WI38 (cell line): ENCODE data around the gene MDK.

ENCODE experiments used
- H3K4me3 ChIP-seq: 2 replicates; pipeline ENCODE4 v1.5.1; 2011; ENCODE audit warnings: low read depth, mild to moderate bottlenecking, control low read depth, low read length
- CTCF ChIP-seq: IDR thresholded peaks from 2 replicates; pipeline ENCODE4 v1.5.1; 2012; ENCODE audit warnings: low read depth, mild to moderate bottlenecking, control low read depth, low read length

MDK gene

GRCh38 chr11:46347637-46348311, 33.7 kb upstream of the MDK start:
- no peak for TF ChIP-seq CTCF
- peak overlapping the region; percentile 87 for H3K4me3 ChIP-seq

GRCh38 chr11:46348566-46349401, 32.7 kb upstream of the MDK start:
- no peak for TF ChIP-seq CTCF
- H3K4me3 ChIP-seq: peak overlapping the region; percentile 87

- no peak overlapping the region for H3K4me3 ChIP-seq
- TF ChIP-seq CTCF: no peak
Measured at GRCh38 chr11:46350695-46351094, 30.8 kb upstream of the MDK start.

- H3K4me3 ChIP-seq: no peak overlapping the region
- no peak for TF ChIP-seq CTCF
Measured at GRCh38 chr11:46351148-46351547, 30.3 kb upstream of the MDK start.

- no peak overlapping the region for H3K4me3 ChIP-seq
- no peak for TF ChIP-seq CTCF
Measured at GRCh38 chr11:46351606-46352005, 29.9 kb upstream of the MDK start.

GRCh38 chr11:46352063-46352841, 29.2 kb upstream of the MDK start:
- H3K4me3 ChIP-seq: no peak overlapping the region
- peak; percentile 88 for TF ChIP-seq CTCF

- no peak for TF ChIP-seq CTCF
- no peak overlapping the region for H3K4me3 ChIP-seq
Measured at GRCh38 chr11:46353698-46354097, 27.8 kb upstream of the MDK start.
